Glutamatergic neuron (in vitro differentiated cells): ENCODE results near the gene MIXL1. TPM values are rescaled to one million over a fixed set of nuclear protein-coding genes. Genes with fewer than 3 reads are reported as not detected.
"Not testable (repeated sequence)": the region's sequence is repeated elsewhere in the genome, so short reads cannot be mapped to it uniquely, and the experiment has no call there.

ENCODE experiments used
- DNase-seq: peaks from one replicate; pipeline ENCODE4 v3.0.0; 2022
- H3K27ac Mint-ChIP-seq: one replicate; pipeline ENCODE4 v1.8.0; 2020; ENCODE audit warnings: mild to moderate bottlenecking, mixed read lengths, inconsistent platforms; ENCODE audit not compliant: unreplicated experiment
- H3K27me3 Mint-ChIP-seq: one replicate; pipeline ENCODE4 v1.8.0; 2020; ENCODE audit warnings: mild to moderate bottlenecking, moderate library complexity, mixed read lengths, inconsistent platforms; ENCODE audit not compliant: unreplicated experiment
- H3K36me3 Mint-ChIP-seq: one replicate; pipeline ENCODE4 v1.8.0; 2020; ENCODE audit warnings: mild to moderate bottlenecking, mixed read lengths, inconsistent platforms; ENCODE audit not compliant: unreplicated experiment
- H3K4me1 Mint-ChIP-seq: one replicate; pipeline ENCODE4 v1.8.0; 2020; ENCODE audit warnings: mild to moderate bottlenecking, low read depth, mixed read lengths, inconsistent platforms; ENCODE audit not compliant: unreplicated experiment
- H3K4me3 Mint-ChIP-seq: one replicate; pipeline ENCODE4 v1.8.0; 2020; ENCODE audit warnings: mild to moderate bottlenecking, mixed read lengths, inconsistent platforms; ENCODE audit not compliant: unreplicated experiment
- H3K9me3 Mint-ChIP-seq: one replicate; pipeline ENCODE4 v1.8.0; 2020; ENCODE audit warnings: mild to moderate bottlenecking, moderate library complexity, mixed read lengths, inconsistent platforms; ENCODE audit not compliant: unreplicated experiment
- total RNA-seq: library from RNA; stranded (reverse); fragmentation: NEBNext Ultra II Directional; extraction: Animal tissue kit (Norgen Biotek cat#: 25700); gene quantifications from one replicate; pipeline ENCODE4 v1.2.1, GENCODE V29; 2021; ENCODE audit not compliant: unreplicated experiment
- TF ChIP-seq, protein P1 (sequence below): fragments of 200-600 bp; sonication (generic); IDR thresholded peaks from one replicate; pipeline ENCODE4 v1.5.0; 2021; ENCODE audit not compliant: partially characterized antibody, unreplicated experiment

The MIXL1 gene
- total RNA-seq, 1 donor from 2014 or later, result 0.54 TPM

GRCh38 chr1:226248796-226249195 is 25.3 kb downstream of the MIXL1 start:
- H3K4me1 Mint-ChIP-seq, result no peaks in the 10 kb centered on the region
- DNase-seq, result no peak
- no peak overlapping the region for H3K27ac Mint-ChIP-seq
- TF ChIP-seq, protein P1, sequence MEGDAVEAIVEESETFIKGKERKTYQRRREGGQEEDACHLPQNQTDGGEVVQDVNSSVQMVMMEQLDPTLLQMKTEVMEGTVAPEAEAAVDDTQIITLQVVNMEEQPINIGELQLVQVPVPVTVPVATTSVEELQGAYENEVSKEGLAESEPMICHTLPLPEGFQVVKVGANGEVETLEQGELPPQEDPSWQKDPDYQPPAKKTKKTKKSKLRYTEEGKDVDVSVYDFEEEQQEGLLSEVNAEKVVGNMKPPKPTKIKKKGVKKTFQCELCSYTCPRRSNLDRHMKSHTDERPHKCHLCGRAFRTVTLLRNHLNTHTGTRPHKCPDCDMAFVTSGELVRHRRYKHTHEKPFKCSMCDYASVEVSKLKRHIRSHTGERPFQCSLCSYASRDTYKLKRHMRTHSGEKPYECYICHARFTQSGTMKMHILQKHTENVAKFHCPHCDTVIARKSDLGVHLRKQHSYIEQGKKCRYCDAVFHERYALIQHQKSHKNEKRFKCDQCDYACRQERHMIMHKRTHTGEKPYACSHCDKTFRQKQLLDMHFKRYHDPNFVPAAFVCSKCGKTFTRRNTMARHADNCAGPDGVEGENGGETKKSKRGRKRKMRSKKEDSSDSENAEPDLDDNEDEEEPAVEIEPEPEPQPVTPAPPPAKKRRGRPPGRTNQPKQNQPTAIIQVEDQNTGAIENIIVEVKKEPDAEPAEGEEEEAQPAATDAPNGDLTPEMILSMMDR, result no peak
- H3K36me3 Mint-ChIP-seq, result no peaks in the 10 kb centered on the region
- no peak overlapping the region for H3K4me3 Mint-ChIP-seq
- no peaks in the 10 kb centered on the region for H3K27me3 Mint-ChIP-seq
- H3K9me3 Mint-ChIP-seq, result no peaks in the 10 kb centered on the region

DNA sequence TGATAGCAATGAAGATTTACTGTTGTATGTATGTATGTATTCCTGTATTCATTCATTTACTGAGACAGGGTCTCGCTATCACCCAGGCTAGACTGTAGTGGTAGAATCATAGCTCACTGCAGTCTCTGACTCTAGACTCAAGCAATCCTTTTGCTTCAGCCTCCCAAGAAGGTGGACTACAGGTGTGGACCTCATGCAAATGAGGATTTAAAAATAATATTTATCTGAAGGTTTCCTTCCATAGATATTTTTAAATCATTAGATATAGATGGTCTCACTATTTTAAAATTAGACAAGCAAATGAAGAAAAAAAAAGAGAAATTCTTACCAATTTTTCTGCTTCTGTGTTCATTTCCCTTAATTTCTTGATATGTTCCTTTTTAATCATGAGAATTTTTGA is 27.0 kb downstream of the MIXL1 start:
- no peaks in the 10 kb centered on the region for H3K4me1 Mint-ChIP-seq
- TF ChIP-seq, protein P1, result no peak
- H3K36me3 Mint-ChIP-seq, result no peaks in the 10 kb centered on the region
- no peak for DNase-seq
- H3K27ac Mint-ChIP-seq, result no peak overlapping the region
- no peaks in the 10 kb centered on the region for H3K9me3 Mint-ChIP-seq
- H3K27me3 Mint-ChIP-seq, result no peaks in the 10 kb centered on the region
- H3K4me3 Mint-ChIP-seq, result no peak overlapping the region

- not testable (repeated sequence) for H3K36me3 Mint-ChIP-seq, H3K9me3 Mint-ChIP-seq, H3K4me3 Mint-ChIP-seq, DNase-seq, H3K27me3 Mint-ChIP-seq, H3K4me1 Mint-ChIP-seq, H3K27ac Mint-ChIP-seq
Observed at GRCh38 chr1:226252841-226253240, 29.4 kb downstream of the MIXL1 start.

GRCh38 chr1:226253933-226254332 is 30.5 kb downstream of the MIXL1 start:
- no peak for DNase-seq
- no peaks in the 10 kb centered on the region for H3K9me3 Mint-ChIP-seq
- H3K36me3 Mint-ChIP-seq, result no peaks in the 10 kb centered on the region
- H3K4me3 Mint-ChIP-seq, result no peak overlapping the region
- H3K4me1 Mint-ChIP-seq, result no peaks in the 10 kb centered on the region
- TF ChIP-seq, protein P1, result no peak
- H3K27me3 Mint-ChIP-seq, result no peaks in the 10 kb centered on the region
- no peak overlapping the region for H3K27ac Mint-ChIP-seq

DNA sequence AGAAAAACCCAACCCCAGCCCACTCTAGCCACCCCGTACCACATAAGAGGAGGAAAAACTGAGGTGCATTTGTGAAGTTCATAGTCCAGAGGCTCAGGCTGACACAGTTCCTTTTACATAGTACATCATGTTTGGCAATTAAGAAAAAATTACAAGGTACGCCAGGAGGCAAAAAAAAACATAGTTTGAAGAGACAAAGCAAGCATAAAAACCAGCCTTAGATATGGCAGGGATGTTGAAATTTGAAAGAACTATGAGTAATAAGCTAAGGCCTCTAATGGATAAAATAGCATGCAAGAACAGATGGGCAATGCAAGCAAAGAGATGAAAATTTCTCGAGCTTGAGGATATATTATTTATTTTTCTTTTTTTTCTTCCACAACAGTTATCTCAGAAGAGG is 31.9 kb downstream of the MIXL1 start:
- Mint-ChIP-seq H3K9me3 (peaks cover 3% of the 10 kb centered on the region), H3K27ac (no peak overlapping the region), H3K27me3 (no peaks in the 10 kb centered on the region), H3K36me3 (peaks cover 10% of the 10 kb centered on the region), H3K4me1 (no peaks in the 10 kb centered on the region), H3K4me3 (no peak overlapping the region)
- no peak for DNase-seq
- TF ChIP-seq, protein P1, result no peak

GRCh38 chr1:226261818-226262217 is 38.4 kb downstream of the MIXL1 start:
- TF ChIP-seq, protein P1, result no peak
- no peak for DNase-seq
- Mint-ChIP-seq H3K27me3 (no peaks in the 10 kb centered on the region), H3K9me3 (peaks cover 6% of the 10 kb centered on the region), H3K4me1 (no peaks in the 10 kb centered on the region), H3K27ac (no peak overlapping the region), H3K4me3 (no peak overlapping the region), H3K36me3 (peaks cover 23% of the 10 kb centered on the region)
